Liver (tissue), 9 donors: ENCODE measurements around the gene IL1RAPL1. TPM values are rescaled to one million over a fixed set of nuclear protein-coding genes. Genes with fewer than 3 reads are reported as not detected.

ENCODE experiments used
- DNase-seq: peaks from one replicate; pipeline ENCODE4 v3.0.0-alpha.2; 2017; ENCODE audit warnings: low spot score
- H3K27ac ChIP-seq, 2 donors: one replicate each; pipeline ENCODE4 v1.7.0; 2013; ENCODE audit warnings: inconsistent platforms in 2 of 2, low read length in 2 of 2, control low read depth in 1 of 2, low read depth in 1 of 2, mild to moderate bottlenecking in 1 of 2
- H3K27me3 ChIP-seq, 4 donors: one replicate each; pipeline versions ENCODE4 v1.6.1 to v1.7.0; 2013; ENCODE audit warnings: low read length in 3 of 4, inconsistent platforms in 1 of 4, mild to moderate bottlenecking in 1 of 4, moderate library complexity in 1 of 4; ENCODE audit not compliant: control insufficient read depth in 4 of 4, insufficient read depth in 4 of 4
- H3K36me3 ChIP-seq, 4 donors: one replicate each; pipeline versions ENCODE4 v1.6.1 to v1.7.0; 2013; ENCODE audit warnings: low read length in 3 of 4, mild to moderate bottlenecking in 3 of 4, low read depth in 1 of 4, moderate library complexity in 1 of 4; ENCODE audit not compliant: control insufficient read depth in 4 of 4, insufficient read depth in 3 of 4
- H3K4me1 ChIP-seq, 4 donors: one replicate each; pipeline versions ENCODE4 v1.6.1 to v1.7.0; 2013; ENCODE audit warnings: low read length in 3 of 4, mild to moderate bottlenecking in 3 of 4, moderate library complexity in 1 of 4; ENCODE audit not compliant: control insufficient read depth in 4 of 4, insufficient read depth in 4 of 4
- H3K4me3 ChIP-seq, 3 donors: one replicate each; pipeline versions ENCODE4 v1.6.1 to v1.7.0; 2013; ENCODE audit warnings: low read length in 3 of 3, control low read depth in 1 of 3, low read depth in 1 of 3, mild to moderate bottlenecking in 1 of 3
- H3K9ac ChIP-seq, 2 donors: one replicate each; pipeline ENCODE4 v1.7.0; 2013; ENCODE audit warnings: low read length in 2 of 2, mild to moderate bottlenecking in 2 of 2, moderate library complexity in 2 of 2, control low read depth in 1 of 2, low read depth in 1 of 2
- H3K9me3 ChIP-seq, 4 donors: one replicate each; pipeline versions ENCODE4 v1.6.1 to v1.7.0; 2013; ENCODE audit warnings: low read length in 3 of 4; ENCODE audit not compliant: control insufficient read depth in 4 of 4
- EGR1 ChIP-seq, 2 donors: IDR thresholded peaks; 2 replicates each; pipeline ENCODE4 v1.6.1; 2016 to 2018; ENCODE audit warnings: antibody characterized with exemption in 2 of 2, low read depth in 2 of 2
- FOXA1 ChIP-seq: IDR thresholded peaks from 2 replicates; pipeline ENCODE4 v1.6.1; 2016; ENCODE audit warnings: antibody characterized with exemption
- FOXA2 ChIP-seq: IDR thresholded peaks from 2 replicates; pipeline ENCODE4 v1.6.1; 2016; ENCODE audit warnings: antibody characterized with exemption
- GABPA ChIP-seq, 2 donors: IDR thresholded peaks in 1 of 2; conservative IDR thresholded peaks in 1 of 2; 2 replicates each; pipeline ENCODE4 v1.6.1; 2016; ENCODE audit warnings: antibody characterized with exemption in 2 of 2, mild to moderate bottlenecking in 1 of 2, moderate library complexity in 1 of 2
- HNF4A ChIP-seq, 2 donors: conservative IDR thresholded peaks; 2 replicates each; pipeline ENCODE4 v1.6.1; 2016; ENCODE audit warnings: antibody characterized with exemption in 2 of 2, mild to moderate bottlenecking in 2 of 2
- JUND ChIP-seq, 2 donors: IDR thresholded peaks; 2 replicates each; pipeline ENCODE4 v1.6.1; 2016; ENCODE audit warnings: antibody characterized with exemption in 2 of 2
- MAX ChIP-seq: IDR thresholded peaks from 2 replicates; pipeline ENCODE4 v1.6.1; 2016; ENCODE audit warnings: antibody characterized with exemption
- NR2F2 ChIP-seq: IDR thresholded peaks from 2 replicates; pipeline ENCODE4 v1.6.1; 2016; ENCODE audit warnings: antibody characterized with exemption
- RAD21 ChIP-seq, 2 donors: IDR thresholded peaks; 2 replicates each; pipeline ENCODE4 v1.6.1; 2016; ENCODE audit warnings: antibody characterized with exemption in 2 of 2, mild to moderate bottlenecking in 2 of 2
- REST ChIP-seq: IDR thresholded peaks from 2 replicates; pipeline ENCODE4 v1.6.1; 2016; ENCODE audit warnings: antibody characterized with exemption, mild to moderate bottlenecking
- TAF1 ChIP-seq: conservative IDR thresholded peaks from 2 replicates; pipeline ENCODE4 v1.6.1; 2016; ENCODE audit warnings: antibody characterized with exemption, mild to moderate bottlenecking
- YY1 ChIP-seq: IDR thresholded peaks from 2 replicates; pipeline ENCODE4 v1.6.1; 2016; ENCODE audit warnings: antibody characterized with exemption, mild to moderate bottlenecking
- ZBTB33 ChIP-seq: IDR thresholded peaks from 2 replicates; pipeline ENCODE4 v1.6.1; 2016; ENCODE audit warnings: antibody characterized with exemption
- WGBS: extraction: QIAGEN DNeasy Blood & Tissue Kit; methylation state at CpG from one replicate; pipeline ENCODE4 v1.1.7; 2013; 5-methylcytosine and 5-hydroxymethylcytosine counted together
- polyA plus RNA-seq, 2 donors: library from polyadenylated mRNA; stranded (reverse) in 1 of 2; unstranded in 1 of 2; fragments of 200-250 nt in 1 of 2; fragments of >200 nt in 1 of 2; fragmentation: Nextera tagmentation in 1 of 2; extraction: Ambion mirVana in 1 of 2; gene quantifications; one replicate each; pipeline versions ENCODE4 v1.2.1 to v1.2.3, GENCODE V29; 2013 to 2015
- total RNA-seq, 2 donors: library from RNA; depleted of rRNA; stranded (reverse); fragments of >200 nt; gene quantifications; one replicate each; pipeline ENCODE4 v1.2.3, GENCODE V29; 2014
- donor health status: healthy.
- donor health status: healthy.
- donor health status: healthy.
- donor health status: healthy.
- donor health status: healthy.

Gene IL1RAPL1
- total and polyA plus RNA-seq, 4 donors: 0.08 to 0.33 TPM; not detected in 2

GRCh38 chrX:28901637-28902036, 314.4 kb downstream of the IL1RAPL1 start (continued):
- TF ChIP-seq GABPA (IDR thresholded peaks at IDR 0.05 in 1 of 2, conservative IDR thresholded peaks at IDR 0.05 in 1 of 2): no peak

- TF ChIP-seq TAF1 (no peak), YY1 (no peak), FOXA1 (no peak), EGR1 (IDR thresholded peaks at IDR 0.05; ENCODE audit: low read depth in 2 of 2) (no peak), NR2F2 (no peak), FOXA2 (no peak), RAD21 (IDR thresholded peaks at IDR 0.05) (no peak), MAX (no peak)
- 47% methylated on average over 2 of the region's 2 CpGs for WGBS
- Histone ChIP-seq H3K9ac (no peak overlapping the region), H3K4me1 (no peaks in the 10 kb centered on the region), H3K9me3 (no peaks in the 10 kb centered on the region), H3K4me3 (no peak overlapping the region), H3K36me3 (no peaks in the 10 kb centered on the region), H3K27me3 (no peaks in the 10 kb centered on the region), H3K27ac (no peak overlapping the region)
- no peak for DNase-seq
Observed at GRCh38 chrX:28910487-28910886, 323.2 kb downstream of the IL1RAPL1 start.

DNA sequence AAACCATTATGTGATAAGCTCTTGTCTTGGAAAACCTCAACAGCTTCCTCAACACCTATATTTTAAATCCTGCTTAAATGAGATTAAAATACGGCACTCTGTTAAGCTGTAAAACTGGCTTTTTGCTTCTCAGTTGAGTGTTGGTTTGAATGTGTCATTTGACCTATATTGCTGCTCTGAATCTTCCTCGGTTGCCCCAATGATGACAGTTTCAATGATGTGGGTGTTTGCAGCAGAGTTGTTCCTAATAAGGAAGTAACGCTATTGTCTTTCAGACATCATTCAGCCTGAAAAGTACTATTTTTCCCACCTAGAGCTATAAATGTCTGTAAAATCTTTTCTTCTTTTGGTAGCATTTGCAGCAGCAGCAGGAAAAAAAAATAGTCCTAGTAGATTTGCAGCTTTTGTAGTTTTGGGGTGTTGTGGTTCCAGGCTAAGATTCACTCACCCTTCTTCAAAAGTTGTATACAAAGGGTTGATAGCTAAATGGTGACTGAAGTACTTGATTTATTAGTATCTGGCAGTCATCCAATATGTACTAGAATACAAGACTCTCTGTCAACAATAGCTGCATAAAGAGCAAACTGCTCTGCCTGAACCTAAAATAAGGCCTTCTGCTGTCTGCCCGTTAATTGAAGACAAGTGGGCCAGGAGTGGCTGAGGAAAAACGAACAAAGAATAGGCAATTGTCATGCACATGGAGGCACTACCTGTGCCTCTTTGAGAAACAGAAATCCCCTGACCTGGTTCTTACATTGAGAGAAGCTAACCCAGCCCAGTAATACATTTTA, 333.1 kb downstream of the IL1RAPL1 start:
- Histone ChIP-seq H3K9ac (no peak overlapping the region), H3K4me3 (no peak overlapping the region), H3K27ac (no peak overlapping the region), H3K36me3 (no peaks in the 10 kb centered on the region), H3K4me1 (no peaks in the 10 kb centered on the region), H3K27me3 (no peaks in the 10 kb centered on the region), H3K9me3 (no peaks in the 10 kb centered on the region)
- TF ChIP-seq REST (no peak), ZBTB33 (no peak), HNF4A (conservative IDR thresholded peaks at IDR 0.05) (no peak), FOXA1 (no peak), NR2F2 (no peak), YY1 (no peak), JUND (IDR thresholded peaks at IDR 0.05) (no peak), GABPA (IDR thresholded peaks at IDR 0.05 in 1 of 2, conservative IDR thresholded peaks at IDR 0.05 in 1 of 2) (no peak)
- WGBS: 61% methylated on average over 5 of the region's 5 CpGs
- DNase-seq: no peak
